HG02588 (cell line): ENCODE results near the gene SUSD3.
A peak's percentile ranks its signal among the peaks of the same experiment; 100 is the strongest.
"Not testable (repeated sequence)": the region's sequence is repeated elsewhere in the genome, so short reads cannot be mapped to it uniquely, and the experiment has no call there.

ENCODE experiments used
- ATAC-seq: cut with Tn5 transposase; IDR thresholded peaks from one replicate; pipeline ENCODE4 v1.9.1; 2021; ENCODE audit warnings: mild to moderate bottlenecking, moderate library complexity; ENCODE audit not compliant: unreplicated experiment

SUSD3 gene

GRCh38 chr9:93091453-93092081, 33.1 kb downstream of the SUSD3 start:
- no peak for ATAC-seq

GRCh38 chr9:93092251-93092991, 33.9 kb downstream of the SUSD3 start:
- ATAC-seq = no peak

GRCh38 chr9:93093127-93093876, 34.8 kb downstream of the SUSD3 start:
- ATAC-seq = no peak

GRCh38 chr9:93093877-93094657, 35.6 kb downstream of the SUSD3 start:
- ATAC-seq = no peak

- no peak for ATAC-seq
These were observed 36.2 kb downstream of the SUSD3 start for GRCh38 chr9:93094658-93095204.

DNA sequence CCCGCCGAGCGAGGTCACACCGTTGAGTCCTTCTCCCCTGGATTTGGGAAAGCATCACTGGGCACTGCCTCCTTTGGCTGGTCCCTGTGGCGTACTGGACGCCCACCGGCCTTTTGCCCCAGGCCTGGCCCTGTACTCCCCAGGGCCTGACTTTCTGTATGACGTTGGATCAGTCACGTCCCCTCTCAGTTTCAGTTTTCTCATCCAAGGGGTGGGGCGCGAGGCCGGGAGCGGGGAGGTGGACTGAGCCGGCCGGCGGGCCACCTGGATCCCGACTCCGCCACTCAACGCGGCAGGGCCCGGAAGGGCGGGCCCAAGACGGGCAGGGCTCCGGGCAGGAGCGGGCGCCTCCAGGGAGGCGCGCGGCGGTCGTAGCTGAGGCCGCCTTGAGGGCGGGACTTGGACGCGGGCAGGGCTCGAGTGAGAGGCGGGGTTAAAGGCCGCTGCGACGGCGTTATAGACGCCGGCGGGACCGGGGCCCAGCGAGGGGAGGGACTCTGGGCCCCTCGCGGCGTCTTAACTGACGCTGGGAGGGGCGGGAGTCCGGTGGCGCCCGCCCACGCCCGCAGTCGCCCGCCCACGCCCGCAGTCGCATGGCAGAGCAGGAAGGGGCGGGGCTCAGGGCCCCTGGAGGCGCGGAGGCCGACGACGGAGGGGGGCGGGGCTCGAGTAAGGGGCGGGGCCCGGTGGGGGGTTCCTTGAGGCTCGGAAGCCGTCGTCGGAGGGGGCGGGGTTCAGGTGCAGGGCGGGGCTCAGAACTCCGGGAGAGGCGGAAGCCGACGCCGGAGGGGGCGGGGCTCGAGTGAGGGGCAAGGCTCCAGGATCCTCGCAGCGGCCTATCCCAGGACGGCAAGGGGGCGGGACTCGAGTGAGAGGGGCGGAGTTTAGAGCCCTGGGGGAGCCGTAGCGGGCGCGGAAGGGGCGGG, 37.0 kb downstream of the SUSD3 start:
- ATAC-seq = peak; percentile 64

DNA sequence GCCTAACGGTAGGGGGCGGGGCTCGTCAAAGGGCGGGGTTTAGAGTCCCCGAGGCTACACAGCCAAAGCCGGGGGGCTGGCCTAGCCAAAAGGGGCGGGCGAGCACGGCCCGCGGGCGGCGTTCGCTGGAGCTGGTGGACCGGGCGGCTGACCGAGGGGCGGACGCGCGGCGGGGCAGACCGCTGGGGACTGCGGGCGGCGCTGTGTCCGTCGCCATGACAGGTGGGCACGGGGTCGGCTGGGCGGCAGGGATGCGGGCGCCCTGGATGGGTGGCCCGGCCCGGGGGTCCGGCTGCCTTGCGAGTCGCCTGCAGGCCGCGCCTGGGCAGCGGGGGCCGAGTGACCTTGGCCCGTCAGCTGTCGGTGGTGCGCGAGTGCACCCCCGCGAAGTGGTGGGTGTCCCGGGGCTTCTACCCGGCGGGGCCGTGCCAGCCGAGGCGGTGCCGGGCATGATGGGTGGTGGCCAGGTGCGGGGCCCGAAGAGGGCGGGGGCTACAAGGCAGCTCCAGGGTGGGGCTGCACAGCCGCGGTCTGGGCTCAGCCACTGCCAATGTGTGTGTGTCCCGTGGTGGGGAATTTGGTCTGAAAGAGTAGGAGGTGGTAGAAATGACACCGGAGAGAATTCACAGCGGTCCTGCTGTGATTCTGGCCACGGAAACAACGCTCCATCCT, 37.8 kb downstream of the SUSD3 start, which contains the start of gene CARD19:
TSS of gene CARD19 (plus strand) at position 87 of the 672 bp plus-strand sequence. CDS start at position 216, 129 bp downstream.
- ATAC-seq = peak; percentile 47

DNA sequence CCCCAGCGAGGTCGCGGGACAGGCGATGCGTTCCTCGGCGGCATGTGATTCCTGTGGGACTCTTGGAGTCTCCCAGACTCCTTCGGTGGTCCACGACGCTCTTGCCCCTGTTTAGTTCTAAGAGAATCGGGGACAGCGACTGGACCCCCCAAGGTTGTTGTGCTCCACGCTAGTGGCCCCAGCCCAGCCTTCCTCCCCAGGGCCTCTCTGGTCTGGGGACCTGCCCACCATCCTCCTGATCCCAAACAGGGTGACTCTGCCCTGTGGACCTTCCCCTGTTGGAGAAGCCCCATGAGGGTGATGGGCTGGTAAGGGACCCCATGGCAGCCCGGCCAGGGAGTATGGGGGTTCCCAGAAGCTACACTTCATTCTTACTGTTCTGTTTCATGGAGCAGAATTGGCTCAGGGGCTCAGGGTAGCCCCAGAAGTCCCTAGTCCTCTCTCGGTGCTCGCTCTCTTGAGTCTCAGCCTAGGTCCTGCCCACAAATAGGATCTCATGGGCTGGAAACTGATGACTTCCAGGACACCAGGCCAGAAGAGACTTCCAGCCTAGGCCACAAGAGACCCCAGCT, 38.4 kb downstream of the SUSD3 start:
- ATAC-seq = no peak

DNA sequence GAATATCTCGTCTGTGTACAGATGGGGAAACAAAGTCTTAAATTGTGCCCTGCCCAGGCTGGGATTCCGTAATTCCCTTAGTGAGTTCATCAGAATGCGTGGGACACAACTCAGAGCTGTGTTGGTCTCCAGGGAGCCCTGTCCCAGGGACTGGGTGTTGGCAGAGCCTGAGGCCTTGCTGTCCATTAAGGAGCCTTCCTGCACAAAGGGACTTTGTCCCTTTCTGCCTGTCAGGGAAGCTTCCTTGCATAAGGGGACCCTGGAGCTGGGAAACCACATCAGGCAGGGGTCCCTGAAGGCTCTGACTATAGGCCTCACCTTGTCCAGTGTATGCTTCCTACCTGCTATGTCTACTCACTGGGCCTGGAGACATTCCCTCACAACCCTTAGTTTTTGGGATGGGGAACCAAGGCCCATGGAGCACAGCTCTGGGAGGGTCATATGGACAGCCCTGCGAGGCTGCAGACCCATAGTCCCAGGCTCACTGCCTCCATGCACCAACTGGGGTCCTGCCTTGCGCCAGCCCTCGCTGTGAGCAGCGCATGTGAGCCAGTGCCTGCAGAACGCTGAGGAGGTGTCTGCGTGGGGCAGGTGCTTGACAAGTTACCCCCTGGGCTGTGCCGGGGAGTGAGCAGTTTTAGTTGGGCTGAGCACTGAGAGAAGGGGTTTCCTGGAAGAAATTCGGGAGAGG, 39.2 kb downstream of the SUSD3 start:
- ATAC-seq = no peak

DNA sequence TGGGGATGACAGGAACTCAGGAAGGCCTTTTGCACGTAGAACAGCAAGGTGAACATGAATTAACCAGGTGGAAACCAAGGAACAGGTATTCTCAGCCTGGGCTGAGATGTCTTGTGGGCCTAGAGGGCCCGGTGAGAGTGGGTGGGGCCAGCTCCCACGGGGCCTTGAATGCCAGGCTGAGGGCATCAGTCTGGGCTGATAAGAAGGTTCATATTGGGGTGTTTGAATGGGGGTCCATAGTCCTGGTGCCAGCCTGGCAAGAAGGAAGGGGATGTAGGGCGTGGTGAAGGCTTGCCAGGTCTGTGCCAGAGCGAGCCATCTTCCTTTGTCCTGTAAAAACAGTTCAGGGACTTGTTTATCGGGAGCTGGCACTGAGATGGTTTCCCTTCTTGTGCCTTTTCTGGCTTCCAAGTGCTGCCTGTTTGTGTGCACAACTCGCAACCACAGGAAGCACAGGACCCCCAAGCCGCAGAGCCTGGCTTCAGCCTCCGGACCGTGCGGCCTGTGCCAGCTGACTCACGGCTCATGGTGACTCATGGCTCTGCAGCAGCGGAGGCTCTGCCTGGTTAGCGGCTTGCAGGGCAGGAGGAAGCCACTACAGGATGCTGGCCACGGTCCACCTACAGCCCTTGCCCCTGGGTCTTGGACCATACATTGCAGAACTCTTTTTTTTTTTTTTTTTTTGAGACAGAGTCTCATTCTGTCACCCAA, 39.9 kb downstream of the SUSD3 start:
- ATAC-seq = no peak

DNA sequence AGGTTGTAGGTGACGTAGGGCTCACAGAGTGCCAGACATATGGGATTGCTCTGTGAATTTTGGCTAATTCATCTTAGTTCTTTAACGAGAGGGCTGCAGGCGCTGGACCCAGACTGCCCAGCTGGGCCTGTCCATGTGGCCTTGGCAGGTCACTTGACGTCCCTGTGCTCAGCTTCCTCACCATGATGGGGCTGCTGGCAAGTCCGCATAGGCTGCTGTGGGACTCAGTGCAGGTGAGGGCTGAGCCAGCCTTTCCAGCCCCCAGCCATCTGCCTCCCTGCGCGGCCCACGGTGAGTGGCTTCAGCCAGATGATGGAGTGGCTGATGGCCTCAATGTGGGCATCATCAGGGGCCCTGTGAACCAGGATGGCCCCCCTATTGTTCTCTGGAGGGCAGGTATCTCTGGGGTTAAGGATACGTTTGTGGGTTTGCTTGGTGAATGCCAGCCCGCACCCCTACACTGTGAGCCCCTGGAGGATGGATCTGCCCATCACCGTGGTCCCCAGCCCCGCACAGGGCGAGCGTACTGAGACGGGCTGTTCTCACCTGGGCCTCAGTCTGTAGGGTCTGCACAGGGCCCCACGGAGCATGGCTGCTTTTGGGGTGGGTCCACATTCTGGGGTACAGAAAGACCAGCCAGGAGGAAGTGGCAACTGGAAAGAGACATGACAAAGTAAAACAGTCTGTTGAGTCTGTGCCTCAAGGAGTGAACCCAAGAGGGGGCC, 41.2 kb downstream of the SUSD3 start:
- no peak for ATAC-seq

DNA sequence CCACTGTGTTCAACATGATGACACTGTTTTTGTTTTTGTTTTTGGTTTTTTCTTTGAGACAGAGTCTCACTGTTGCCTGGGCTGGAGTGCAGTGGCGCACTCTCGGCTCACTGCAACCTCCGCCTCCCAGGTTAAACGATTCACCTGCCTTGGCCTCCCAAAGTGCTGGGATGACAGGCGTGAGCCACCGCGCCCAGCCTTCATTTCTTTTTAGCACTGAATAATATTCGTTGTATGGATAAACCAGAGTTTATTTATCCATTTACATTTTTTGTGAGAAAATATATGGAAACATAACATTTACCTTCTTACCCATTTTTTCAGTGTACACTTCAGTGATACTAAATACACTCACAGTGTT, 41.8 kb downstream of the SUSD3 start:
- ATAC-seq = no peak

GRCh38 chr9:93101086-93101485, 42.6 kb downstream of the SUSD3 start:
- not testable (repeated sequence) for ATAC-seq

- ATAC-seq = no peak
These were observed 47.1 kb downstream of the SUSD3 start for GRCh38 chr9:93105620-93106019.

DNA sequence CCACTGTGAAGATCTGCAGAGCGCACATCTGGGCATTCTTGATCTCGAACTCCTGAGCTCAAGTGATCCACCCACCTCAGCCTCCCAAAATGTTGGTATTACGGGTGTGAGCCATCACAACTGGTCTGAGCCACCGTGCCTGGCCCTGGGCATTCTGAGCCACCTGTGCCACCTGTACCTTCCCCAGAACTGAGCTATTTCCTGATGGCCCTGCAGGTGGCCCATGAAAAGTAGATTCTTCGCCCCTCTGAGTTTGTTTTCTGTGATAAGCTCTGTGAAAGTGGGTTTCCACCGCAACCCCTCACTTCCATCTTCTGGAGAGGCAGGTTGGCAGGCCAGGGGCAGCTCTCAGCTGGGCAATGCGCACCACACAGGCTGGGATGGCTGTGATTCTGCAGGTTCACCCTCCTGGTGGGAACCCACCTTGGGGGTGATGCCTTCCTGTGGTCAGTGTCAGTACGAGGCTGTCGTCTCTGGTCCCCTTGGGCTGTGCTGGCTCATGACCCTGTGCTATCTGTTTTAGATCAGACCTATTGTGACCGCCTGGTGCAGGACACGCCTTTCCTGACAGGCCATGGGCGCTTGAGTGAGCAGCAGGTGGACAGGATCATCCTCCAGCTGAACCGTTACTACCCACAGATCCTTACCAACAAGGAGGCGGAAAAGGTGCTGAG, 48.8 kb downstream of the SUSD3 start:
- ATAC-seq = no peak

DNA sequence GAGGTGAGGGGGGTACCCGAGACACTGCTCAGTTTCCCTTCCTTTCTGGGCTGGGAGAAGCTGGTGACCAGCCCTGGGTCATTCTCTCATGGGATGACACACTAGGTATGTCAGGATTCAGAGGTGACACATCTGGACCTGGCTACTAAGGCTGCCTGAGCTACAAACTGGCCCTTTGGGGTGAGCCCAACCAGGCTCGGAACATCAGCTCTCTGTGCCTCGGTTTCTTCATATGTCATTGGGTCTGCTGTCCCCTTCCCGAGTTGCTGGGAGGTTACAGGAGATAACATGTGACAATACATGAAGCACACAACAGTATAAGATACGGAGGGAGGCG, 49.3 kb downstream of the SUSD3 start:
- no peak for ATAC-seq
